Activated naive CD8-positive, alpha-beta T cell treated with anti-CD3 and anti-CD28 coated beads, Interleukin-2, amount 10 ng/mL, durations not matched to agents 7 days and 5 days (primary cell): ENCODE data around the gene TOP2A. TPM values are rescaled to one million over a fixed set of nuclear protein-coding genes. Genes with fewer than 3 reads are reported as not detected.

Experiments
- ATAC-seq: fragments of 150-1000 bp; cut with Tn5 transposase; one replicate; pipeline ENCODE4 v1.10.0; 2021; ENCODE audit warnings: low read depth, moderate library complexity
- POLR2A ChIA-PET: fragments of 350-600 bp; sonication (Branson Sonifier 250); formaldehyde crosslinking; loops from one replicate; lab custom pipeline; 2021; ENCODE audit warnings: antibody characterized with exemption; lab: Charles Lee
- DNase-seq: peaks from one replicate; pipeline ENCODE4 v3.0.0; 2021
- H3K27ac Mint-ChIP-seq: one replicate; pipeline ENCODE4 v1.8.0; 2022; ENCODE audit warnings: mild to moderate bottlenecking, mixed read lengths
- H3K27me3 Mint-ChIP-seq: one replicate; pipeline ENCODE4 v1.8.0; 2022; ENCODE audit warnings: mild to moderate bottlenecking, moderate library complexity, mixed read lengths
- H3K36me3 Mint-ChIP-seq: one replicate; pipeline ENCODE4 v1.8.0; 2021; ENCODE audit warnings: mild to moderate bottlenecking, mixed read lengths
- H3K4me1 Mint-ChIP-seq: one replicate; pipeline ENCODE4 v1.8.0; 2021; ENCODE audit warnings: mixed read lengths
- H3K4me3 Mint-ChIP-seq: one replicate; pipeline ENCODE4 v1.8.0; 2022; ENCODE audit warnings: mild to moderate bottlenecking, moderate library complexity, mixed read lengths
- H3K9me3 Mint-ChIP-seq: one replicate; pipeline ENCODE4 v1.8.0; 2021; ENCODE audit warnings: mixed read lengths
- total RNA-seq, 2 experiments: library from RNA; stranded (reverse); gene quantifications; one replicate each; pipeline ENCODE4 v1.2.3, GENCODE V29; 2021

The TOP2A gene, protein sequence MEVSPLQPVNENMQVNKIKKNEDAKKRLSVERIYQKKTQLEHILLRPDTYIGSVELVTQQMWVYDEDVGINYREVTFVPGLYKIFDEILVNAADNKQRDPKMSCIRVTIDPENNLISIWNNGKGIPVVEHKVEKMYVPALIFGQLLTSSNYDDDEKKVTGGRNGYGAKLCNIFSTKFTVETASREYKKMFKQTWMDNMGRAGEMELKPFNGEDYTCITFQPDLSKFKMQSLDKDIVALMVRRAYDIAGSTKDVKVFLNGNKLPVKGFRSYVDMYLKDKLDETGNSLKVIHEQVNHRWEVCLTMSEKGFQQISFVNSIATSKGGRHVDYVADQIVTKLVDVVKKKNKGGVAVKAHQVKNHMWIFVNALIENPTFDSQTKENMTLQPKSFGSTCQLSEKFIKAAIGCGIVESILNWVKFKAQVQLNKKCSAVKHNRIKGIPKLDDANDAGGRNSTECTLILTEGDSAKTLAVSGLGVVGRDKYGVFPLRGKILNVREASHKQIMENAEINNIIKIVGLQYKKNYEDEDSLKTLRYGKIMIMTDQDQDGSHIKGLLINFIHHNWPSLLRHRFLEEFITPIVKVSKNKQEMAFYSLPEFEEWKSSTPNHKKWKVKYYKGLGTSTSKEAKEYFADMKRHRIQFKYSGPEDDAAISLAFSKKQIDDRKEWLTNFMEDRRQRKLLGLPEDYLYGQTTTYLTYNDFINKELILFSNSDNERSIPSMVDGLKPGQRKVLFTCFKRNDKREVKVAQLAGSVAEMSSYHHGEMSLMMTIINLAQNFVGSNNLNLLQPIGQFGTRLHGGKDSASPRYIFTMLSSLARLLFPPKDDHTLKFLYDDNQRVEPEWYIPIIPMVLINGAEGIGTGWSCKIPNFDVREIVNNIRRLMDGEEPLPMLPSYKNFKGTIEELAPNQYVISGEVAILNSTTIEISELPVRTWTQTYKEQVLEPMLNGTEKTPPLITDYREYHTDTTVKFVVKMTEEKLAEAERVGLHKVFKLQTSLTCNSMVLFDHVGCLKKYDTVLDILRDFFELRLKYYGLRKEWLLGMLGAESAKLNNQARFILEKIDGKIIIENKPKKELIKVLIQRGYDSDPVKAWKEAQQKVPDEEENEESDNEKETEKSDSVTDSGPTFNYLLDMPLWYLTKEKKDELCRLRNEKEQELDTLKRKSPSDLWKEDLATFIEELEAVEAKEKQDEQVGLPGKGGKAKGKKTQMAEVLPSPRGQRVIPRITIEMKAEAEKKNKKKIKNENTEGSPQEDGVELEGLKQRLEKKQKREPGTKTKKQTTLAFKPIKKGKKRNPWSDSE (N-terminal part only)
- total RNA-seq = 100 to 1,000 TPM; 313 to 314 TPM

DNA sequence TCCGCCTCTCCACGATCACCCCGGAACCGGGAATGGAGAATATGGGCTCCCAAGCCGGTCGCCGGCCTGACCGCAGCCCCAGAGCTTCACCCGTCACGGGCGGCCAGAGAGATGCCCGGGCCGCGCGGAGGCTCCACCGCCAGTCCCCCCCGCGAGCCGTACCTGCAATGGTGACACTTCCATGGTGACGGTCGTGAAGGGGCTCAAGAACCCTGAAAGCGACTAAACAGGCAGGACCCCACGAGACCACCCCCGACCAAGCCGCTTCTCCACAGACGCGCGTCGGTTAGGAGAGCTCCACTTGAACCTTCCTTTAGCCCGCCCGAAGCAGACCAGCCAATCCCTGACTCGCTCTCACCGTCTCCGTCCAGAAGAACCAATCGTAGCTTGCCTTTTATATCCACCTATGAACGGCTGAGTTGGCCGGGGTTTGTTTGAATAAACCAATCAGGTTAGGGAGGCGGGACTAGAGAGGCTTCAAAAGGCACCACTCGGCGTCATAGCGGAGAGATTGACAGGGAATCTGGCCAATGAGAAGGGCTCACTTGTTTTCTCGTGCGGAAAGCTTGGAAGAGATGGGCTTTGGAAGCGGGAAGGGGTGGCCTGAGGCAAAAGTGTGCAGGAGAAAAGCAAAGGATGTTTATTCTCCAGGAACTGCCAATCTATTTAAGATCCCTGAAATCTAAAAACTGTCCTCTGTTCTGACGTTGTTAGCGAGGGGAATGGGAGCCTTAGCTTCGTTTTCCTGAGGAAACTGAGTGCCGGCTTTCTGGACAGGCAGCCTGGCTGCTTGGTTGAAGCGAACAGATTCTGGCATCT, at the start of gene TOP2A:
Gene TOP2A, minus strand, starts transcription at position 288 of the 819 bp plus-strand sequence. Its CDS starts 105 bp downstream, at position 183.
- POLR2A ChIA-PET = interaction anchor here (0.6 to 3.7 kb wide), 41 partner anchors 9 to 349 kb away, joined by 3 to 48 read pairs (median 4); partner anchors contain the start of genes CCR7, GJD3 and IGFBP4
- H3K27ac Mint-ChIP-seq = peak within 1 kb of the TSS; percentile 97
- H3K4me3 Mint-ChIP-seq = peak within 1 kb of the TSS; percentile 99
- H3K27me3 Mint-ChIP-seq = no peaks in the 10 kb centered on the region
- DNase-seq (peak; percentile 95), ATAC-seq (peak; percentile 96)
- H3K9me3 Mint-ChIP-seq = no peaks in the 10 kb centered on the region
- peaks cover 24% of the 10 kb centered on the region for H3K36me3 Mint-ChIP-seq
- peaks cover 33% of the 10 kb centered on the region for H3K4me1 Mint-ChIP-seq

DNA sequence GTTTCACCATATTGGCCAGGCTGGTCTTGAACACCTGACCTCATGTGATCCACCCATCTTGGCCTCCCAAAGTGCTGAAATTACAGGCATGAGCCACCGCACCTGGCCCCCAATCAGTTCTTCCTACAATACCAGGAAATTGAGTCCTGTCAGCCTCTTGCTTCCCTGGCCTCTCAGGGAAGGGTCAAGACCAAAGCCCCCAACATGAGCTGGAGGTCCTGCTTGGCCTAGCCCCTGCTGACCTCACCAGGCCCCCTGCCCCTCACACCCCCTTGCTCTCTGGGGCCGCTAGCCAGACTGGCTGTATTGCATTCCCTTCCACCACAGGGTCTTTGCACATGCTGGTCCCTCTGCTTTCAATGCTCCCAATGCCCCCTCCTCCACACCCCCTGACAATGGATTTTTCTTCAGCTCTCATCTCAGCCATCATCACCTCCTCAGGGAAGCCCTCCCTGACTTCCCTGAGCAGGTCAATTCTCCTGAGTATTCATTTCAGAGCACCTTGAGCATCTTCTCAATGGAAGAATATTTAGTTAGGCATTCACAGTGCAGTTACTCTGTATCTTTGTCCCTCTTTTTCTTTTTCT, 49.7 kb upstream of the TOP2A start:
- ATAC-seq = no peak
- H3K27ac Mint-ChIP-seq = no peak overlapping the region
- H3K4me1 Mint-ChIP-seq = peaks cover 3% of the 10 kb centered on the region
- no peak for DNase-seq
- H3K27me3 Mint-ChIP-seq = peaks cover 21% of the 10 kb centered on the region
- H3K9me3 Mint-ChIP-seq = no peaks in the 10 kb centered on the region
- H3K4me3 Mint-ChIP-seq = no peak overlapping the region
- no peaks in the 10 kb centered on the region for H3K36me3 Mint-ChIP-seq
- POLR2A ChIA-PET = interaction anchor here (0.7 kb wide), 1 partner anchor 1199 kb away, joined by 3 read pairs; no protein-coding TSS in a partner anchor

DNA sequence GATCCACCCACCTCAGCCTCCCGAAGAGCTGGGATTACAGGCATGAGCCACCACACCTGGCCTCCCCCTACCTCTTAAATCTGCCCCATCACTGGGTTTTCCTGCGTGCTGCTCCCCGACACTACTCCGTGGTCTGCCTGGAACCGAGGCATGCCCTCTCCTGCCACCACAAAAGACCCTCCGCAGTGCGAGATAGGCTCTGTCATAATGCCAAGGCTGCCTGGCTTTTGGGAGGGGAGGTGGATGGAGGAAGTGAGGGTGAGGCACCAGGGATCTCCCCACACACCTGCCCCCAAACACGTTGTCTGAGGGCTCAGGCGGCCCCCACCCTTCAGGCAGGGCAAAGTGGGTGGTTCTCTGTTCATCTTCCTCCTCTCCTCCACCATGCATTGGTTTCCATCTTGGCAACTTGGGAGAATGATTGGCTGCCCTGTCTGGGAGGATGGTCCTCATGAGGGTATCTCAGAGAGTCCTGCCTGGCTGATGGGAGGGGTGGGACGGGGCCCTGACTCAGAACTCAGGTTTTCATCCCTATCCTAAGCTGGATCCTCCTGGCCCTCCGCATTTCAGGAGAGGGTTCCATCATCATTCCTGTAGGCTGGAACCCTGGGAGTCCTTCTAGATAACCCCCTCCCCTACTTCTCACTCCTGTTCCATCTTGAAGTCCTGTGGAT, 48.7 kb upstream of the TOP2A start:
- POLR2A ChIA-PET = no interaction called here

DNA sequence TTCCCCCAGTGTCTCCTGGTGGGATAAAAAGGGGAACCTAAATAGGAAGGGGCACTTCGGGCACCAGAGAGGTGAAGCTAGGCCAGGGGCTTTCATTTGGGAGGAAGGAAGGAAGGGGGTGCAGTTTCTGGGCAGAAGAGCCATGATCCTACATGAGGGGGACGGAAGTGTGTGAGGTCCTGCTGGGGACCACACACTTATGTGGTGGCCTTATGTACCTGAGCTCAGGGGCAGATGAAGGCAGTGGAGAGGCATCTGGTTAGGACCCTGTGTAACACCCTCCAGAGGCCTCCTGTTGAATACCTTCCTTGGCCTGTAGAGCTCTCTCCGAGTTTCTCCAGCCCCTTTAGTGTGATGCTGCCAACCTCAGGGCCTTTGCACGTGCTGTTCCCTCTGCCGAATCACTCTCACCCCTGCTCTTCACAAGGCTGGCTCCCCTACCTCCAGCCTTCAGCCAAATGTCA, 46.7 kb upstream of the TOP2A start:
- POLR2A ChIA-PET = interaction anchor here (1.4 kb wide), 1 partner anchor 69 kb away, joined by 5 read pairs; no protein-coding TSS in a partner anchor
- Mint-ChIP-seq H3K4me3 (no peak overlapping the region), H3K27ac (no peak overlapping the region), H3K36me3 (no peaks in the 10 kb centered on the region), H3K27me3 (peaks cover 13% of the 10 kb centered on the region), H3K4me1 (peaks cover 1% of the 10 kb centered on the region), H3K9me3 (no peaks in the 10 kb centered on the region)
- ATAC-seq (no peak), DNase-seq (no peak)

More for the DNA sequence above, 48.7 kb upstream of the TOP2A start:
- Mint-ChIP-seq H3K4me1 (peaks cover 3% of the 10 kb centered on the region), H3K27me3 (peaks cover 21% of the 10 kb centered on the region), H3K4me3 (no peak overlapping the region), H3K27ac (no peak overlapping the region), H3K36me3 (no peaks in the 10 kb centered on the region), H3K9me3 (no peaks in the 10 kb centered on the region)
- DNase-seq (no peak), ATAC-seq (no peak)

DNA sequence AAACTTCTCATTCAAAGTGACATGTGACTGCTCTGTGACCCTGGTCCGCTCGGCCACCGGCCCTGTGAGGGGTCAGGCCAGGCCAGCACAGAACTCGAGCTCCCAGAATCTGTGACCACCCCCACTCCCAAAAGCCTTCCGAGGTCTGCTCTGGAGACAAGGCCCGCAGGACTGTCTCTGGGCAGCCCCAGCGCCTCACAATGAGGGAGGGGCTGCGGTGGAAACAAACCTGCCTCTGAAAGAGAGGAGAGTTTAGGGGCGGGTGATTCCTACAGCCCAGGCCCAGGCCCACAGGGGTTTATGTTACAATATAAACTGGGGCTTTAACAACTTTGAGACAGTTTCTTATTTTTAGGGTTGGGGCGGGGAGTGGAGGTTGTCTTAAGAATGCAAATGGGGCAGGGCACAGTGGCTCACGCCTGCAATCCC, 45.4 kb upstream of the TOP2A start:
- peaks cover 1% of the 10 kb centered on the region for H3K4me1 Mint-ChIP-seq
- no peak overlapping the region for H3K4me3 Mint-ChIP-seq
- POLR2A ChIA-PET = no interaction called here
- DNase-seq = no peak
- H3K36me3 Mint-ChIP-seq = no peaks in the 10 kb centered on the region
- no peak for ATAC-seq
- H3K27me3 Mint-ChIP-seq = peaks cover 10% of the 10 kb centered on the region
- H3K27ac Mint-ChIP-seq = no peak overlapping the region
- H3K9me3 Mint-ChIP-seq = no peaks in the 10 kb centered on the region

DNA sequence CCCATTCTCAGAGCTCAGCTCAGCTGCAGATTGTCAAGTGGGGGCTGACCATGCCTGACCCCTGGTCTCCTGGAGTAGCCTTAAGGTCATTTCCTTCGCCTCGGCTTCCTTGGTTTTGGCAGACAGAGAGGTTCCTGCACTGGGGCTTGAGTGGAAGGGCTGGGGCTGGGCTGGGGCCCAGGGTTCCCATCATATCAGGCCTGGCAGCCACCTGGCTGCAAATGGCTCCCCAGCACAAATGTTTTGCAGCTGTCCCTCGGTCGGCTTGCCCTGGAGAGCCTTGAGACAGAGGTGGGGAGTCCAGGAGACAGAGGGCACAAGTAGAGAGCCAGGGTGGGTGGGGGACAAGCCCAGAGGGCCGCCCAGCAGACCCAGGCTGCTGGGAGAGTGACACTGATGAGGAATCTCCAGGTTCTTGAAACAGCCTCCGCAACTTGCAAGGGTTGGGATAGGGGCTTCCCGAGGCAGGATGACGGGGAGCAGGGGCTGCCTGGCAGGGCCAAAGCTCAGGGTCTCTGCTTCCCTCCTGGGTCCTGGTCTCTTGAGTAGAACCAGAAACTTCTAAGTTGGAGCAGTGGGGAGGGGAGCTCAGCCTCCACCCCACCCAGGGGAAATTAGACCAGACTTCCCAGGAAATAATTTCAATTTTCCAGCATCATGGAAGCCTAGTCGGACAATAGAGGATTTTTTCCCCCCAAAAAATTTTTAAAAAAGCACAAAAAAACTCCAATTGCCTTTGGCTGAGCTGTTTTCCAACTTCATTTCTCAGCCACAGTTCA, 44.8 kb upstream of the TOP2A start:
- POLR2A ChIA-PET = no interaction called here
- H3K9me3 Mint-ChIP-seq = no peaks in the 10 kb centered on the region

DNA sequence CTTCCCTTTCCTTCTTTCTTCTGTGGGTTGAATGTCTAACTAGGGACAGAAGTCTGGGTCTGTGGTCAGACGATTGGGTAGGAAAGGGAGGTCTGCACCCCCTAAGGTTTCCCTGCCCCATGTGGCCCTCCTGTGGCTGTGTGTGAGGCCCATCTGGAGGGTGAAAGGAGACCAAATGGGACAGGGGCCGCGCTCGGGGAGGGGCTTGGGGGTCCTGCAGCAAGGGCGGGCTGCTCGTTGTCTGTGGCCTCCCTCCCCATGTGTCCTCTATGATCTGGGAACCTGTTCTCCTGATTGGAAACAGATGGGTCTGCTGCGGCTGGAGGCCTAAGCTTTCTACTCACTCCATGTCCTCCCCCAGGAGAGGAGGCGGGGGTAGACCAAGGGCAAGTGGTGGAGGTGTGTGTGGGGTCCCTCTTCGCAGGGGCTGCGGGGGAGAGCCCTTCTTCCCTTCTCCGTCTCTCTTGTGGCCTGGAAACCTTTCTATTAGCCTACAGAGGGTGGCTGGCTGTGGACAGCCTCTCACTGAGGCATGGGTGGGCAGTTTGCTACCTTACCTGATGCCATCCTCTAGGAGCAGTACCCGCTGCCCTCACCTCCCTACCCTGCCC, 44.1 kb upstream of the TOP2A start:
- H3K36me3 Mint-ChIP-seq = peaks cover 2% of the 10 kb centered on the region
- peaks cover 4% of the 10 kb centered on the region for H3K27me3 Mint-ChIP-seq
- peaks cover 1% of the 10 kb centered on the region for H3K4me1 Mint-ChIP-seq
- H3K9me3 Mint-ChIP-seq = no peaks in the 10 kb centered on the region
- POLR2A ChIA-PET = no interaction called here
- no peak overlapping the region for H3K4me3 Mint-ChIP-seq
- ATAC-seq (no peak), DNase-seq (no peak)
- peak overlapping the region; percentile 34 for H3K27ac Mint-ChIP-seq

More for the DNA sequence above, 44.8 kb upstream of the TOP2A start:
- no peak for ATAC-seq
- Mint-ChIP-seq H3K36me3 (peaks cover 2% of the 10 kb centered on the region), H3K27me3 (peaks cover 10% of the 10 kb centered on the region), H3K4me1 (peaks cover 1% of the 10 kb centered on the region), H3K4me3 (no peak overlapping the region), H3K27ac (peak overlapping the region; percentile 34)
- no peak for DNase-seq

DNA sequence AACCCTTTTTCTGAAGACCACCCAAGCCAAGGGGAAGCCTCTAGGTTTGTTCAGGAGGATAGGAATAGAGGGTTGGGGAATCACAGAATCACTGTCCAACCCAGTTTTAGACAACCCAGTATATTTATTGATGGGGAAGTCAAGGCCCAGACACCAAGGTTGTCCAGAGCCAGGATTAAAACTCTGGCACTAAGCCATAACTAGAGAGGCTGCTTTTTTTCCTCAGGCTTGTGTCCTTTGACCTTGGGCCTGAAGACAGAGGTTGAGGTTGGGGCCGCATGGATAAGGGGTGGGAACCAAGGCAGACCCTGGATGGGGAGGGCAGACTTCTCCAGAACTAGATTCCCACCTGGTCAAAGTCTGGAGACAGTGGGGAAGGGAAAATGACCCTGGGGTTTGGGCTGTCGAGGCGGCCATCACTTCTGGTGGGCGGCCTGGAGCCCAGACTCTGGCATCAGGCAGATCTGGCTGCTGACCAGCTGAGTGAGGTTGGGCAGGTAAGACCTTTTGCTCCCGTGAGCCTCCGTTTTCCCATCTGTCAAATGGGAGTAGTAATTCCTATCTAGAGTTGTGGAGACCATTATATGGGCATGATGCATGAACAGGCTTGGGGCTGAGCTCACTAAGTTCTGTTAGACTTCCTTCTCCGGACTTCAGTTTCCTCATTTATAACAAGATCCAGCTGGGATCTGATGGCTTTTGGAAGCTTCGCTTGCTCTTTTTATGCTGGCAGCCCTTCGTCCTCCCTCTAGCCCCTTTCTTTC, 43.5 kb upstream of the TOP2A start:
- H3K27me3 Mint-ChIP-seq = peaks cover 2% of the 10 kb centered on the region
- POLR2A ChIA-PET = interaction anchor here (0.6 kb wide), 1 partner anchor 27 kb away, joined by 3 read pairs; no protein-coding TSS in a partner anchor

DNA sequence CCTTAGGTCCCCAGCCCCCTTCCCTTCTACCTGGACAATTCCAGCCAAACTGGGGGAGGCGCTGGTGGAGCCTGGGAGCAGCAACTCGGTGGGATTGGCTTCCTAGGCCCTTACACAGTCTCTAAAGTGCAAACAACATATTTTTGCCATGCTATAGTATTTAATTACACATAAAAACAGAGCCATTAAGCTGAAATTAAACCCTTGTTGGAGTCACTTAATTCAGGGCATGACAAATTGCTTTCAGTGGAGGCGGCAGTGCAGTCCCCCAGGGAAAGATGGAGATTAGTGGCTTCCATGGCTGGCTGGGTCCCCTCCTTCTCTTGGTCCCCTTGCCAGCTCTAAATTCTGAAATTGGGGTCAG, 42.9 kb upstream of the TOP2A start:
- Mint-ChIP-seq H3K36me3 (peaks cover 7% of the 10 kb centered on the region), H3K27ac (no peak overlapping the region)
- POLR2A ChIA-PET = interaction anchor here (0.6 to 1.0 kb wide), 2 partner anchors 16 to 26 kb away, joined by 3 read pairs; no protein-coding TSS in a partner anchor

More for the DNA sequence above, 43.5 kb upstream of the TOP2A start:
- DNase-seq (no peak), ATAC-seq (no peak)
- Mint-ChIP-seq H3K4me3 (no peak overlapping the region), H3K4me1 (no peaks in the 10 kb centered on the region), H3K36me3 (peaks cover 2% of the 10 kb centered on the region), H3K9me3 (no peaks in the 10 kb centered on the region), H3K27ac (no peak overlapping the region)

More for the DNA sequence above, 42.9 kb upstream of the TOP2A start:
- DNase-seq (no peak), ATAC-seq (no peak)
- no peaks in the 10 kb centered on the region for H3K9me3 Mint-ChIP-seq
- H3K4me3 Mint-ChIP-seq = no peak overlapping the region
- no peaks in the 10 kb centered on the region for H3K27me3 Mint-ChIP-seq
- H3K4me1 Mint-ChIP-seq = peaks cover 2% of the 10 kb centered on the region
